HG02678 (cell line): ENCODE data around the gene H2AZ2.
"Not testable (repeated sequence)": the region's sequence is repeated elsewhere in the genome, so short reads cannot be mapped to it uniquely, and the experiment has no call there.

Experiments
- ATAC-seq: cut with Tn5 transposase; IDR thresholded peaks from one replicate; pipeline ENCODE4 v1.9.1; 2021; ENCODE audit warnings: mild to moderate bottlenecking, moderate library complexity; ENCODE audit not compliant: unreplicated experiment

H2AZ2 gene

DNA sequence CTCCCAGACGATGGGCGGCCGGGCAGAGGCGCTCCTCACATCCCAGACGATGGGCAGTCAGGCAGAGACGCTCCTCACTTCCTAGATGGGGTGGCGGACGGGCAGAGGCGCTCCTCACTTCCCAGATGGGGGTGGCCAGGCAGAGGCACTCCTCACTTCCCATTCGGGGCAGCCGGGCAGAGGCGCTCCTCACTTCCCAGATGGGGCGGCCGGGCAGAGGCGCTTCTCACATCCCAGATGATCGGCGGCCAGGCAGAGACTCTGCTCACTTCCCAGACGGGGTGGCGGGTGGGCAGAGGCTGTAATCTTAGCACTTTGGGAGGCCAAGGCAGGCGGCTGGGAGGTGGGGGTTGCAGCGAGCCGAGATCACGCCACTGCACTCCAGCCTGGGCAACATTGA lies 24.0 kb upstream of the H2AZ2 start:
- not testable (repeated sequence) for ATAC-seq

DNA sequence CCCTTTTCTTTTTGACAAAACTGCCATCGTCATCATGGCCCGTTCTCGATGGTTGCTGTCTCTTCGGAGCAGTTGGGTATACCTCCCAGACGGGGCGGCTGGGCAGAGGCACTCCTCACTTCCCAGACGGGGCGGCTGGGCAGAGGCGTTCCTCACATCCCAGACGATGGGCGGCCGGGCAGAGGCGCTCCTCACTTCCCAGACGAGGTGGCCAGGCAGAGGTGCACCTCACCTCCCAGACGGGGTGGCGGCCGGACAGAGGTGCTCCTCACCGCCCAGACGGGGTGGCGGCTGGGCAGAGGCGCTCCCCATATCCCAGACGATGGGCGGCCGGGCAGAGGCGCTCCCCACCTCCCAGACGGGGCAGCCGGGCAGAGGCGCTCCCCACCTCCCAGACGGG lies 22.9 kb upstream of the H2AZ2 start:
- not testable (repeated sequence) for ATAC-seq

DNA sequence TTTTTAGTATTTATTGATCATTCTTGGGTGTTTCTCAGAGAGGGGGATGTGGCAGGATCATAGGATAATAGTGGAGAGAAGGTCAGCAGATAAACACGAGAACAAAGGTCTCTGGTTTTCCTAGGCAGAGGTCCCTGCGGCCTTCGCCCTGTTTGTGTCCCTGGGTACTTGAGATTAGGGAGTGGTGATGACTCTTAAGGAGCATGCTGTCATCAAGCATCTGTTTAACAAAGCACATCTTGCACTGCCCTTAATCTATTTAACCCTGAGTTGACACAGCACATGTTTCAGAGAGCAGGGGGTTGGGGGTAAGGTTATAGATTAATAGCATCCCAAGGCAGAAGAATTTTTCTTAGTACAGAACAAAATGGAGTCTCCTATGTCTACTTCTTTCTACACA lies 22.4 kb upstream of the H2AZ2 start:
- ATAC-seq: not testable (repeated sequence)

DNA sequence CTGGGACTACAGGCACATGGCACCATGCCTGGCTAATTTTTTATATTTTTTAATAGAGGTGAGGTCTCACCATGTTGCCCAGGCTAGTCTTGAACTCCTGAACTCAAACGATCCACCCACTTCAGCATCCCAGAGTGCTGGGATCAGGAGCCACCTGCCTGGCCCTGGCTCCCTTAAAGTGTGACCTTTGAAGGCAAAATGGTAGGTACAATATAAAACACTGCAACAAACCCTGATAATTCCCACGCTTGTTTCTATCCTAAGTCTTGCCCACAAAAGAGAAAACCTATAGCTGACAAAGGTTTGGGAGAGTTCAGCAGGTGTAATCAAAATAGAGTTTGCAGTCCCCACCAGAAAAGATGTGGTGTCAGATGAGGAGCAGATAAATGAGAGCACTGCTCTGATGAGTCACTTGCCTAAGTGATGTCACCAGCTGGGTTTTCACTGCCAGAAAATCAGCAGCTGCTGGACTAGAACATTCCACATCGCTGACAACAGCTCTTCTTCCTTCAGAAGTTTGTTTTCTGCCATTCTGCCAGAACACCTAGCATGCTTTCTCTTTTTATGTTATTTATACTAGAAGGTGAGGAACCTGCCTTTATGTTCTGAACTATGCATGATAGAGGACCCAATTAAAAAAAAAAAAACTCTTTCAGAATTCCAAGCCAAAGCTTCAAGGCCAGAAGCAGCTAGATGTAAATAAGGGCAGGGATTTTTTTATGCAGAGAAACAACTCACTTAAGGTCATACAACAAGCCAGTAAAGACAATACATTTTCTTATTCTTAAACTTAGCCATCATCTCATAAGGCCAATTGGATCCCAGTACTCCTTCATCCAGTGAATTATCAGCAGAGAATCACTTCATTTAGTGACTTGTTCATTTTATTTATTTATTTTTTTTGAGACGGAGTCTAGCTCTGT lies 19.4 kb upstream of the H2AZ2 start:
- no peak for ATAC-seq

DNA sequence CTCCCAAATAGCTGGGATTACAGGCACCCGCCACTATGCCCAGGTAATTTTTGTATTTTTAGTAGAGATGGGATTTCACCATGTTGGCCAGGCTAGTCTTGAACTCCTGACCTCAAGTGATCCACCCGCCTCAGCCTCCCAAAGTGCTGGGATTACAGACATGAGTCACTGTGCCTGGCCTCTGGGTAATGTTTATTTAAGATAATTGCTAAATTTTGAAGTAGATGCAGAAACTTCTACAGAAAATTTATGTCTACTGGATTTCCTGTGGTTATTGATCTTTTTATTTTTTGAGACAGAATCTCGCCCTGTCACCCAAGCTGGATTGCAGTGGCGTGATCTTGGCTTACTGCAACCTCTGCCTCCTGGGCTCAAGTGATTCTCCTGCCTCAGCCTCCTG lies 14.1 kb upstream of the H2AZ2 start:
- ATAC-seq: not testable (repeated sequence)

DNA sequence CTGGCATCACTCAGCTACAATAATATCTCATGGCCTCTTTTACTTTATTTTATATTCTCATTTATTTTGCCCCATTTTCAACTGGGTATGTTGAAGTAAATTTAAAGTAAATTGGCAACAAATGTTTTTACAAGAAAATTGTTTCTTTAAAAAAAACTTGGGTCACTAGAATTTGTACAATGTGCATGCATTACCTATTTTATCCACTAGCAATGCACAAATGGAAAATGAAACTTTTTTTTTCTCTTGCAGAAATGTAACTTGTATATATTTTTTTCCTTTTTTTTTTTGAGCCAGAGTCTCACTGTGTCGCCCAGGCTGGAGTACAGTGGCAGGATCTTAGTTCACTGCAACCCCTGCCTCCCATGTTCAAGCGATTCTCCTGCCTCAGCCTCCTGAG lies 10.3 kb upstream of the H2AZ2 start:
- no peak for ATAC-seq

DNA sequence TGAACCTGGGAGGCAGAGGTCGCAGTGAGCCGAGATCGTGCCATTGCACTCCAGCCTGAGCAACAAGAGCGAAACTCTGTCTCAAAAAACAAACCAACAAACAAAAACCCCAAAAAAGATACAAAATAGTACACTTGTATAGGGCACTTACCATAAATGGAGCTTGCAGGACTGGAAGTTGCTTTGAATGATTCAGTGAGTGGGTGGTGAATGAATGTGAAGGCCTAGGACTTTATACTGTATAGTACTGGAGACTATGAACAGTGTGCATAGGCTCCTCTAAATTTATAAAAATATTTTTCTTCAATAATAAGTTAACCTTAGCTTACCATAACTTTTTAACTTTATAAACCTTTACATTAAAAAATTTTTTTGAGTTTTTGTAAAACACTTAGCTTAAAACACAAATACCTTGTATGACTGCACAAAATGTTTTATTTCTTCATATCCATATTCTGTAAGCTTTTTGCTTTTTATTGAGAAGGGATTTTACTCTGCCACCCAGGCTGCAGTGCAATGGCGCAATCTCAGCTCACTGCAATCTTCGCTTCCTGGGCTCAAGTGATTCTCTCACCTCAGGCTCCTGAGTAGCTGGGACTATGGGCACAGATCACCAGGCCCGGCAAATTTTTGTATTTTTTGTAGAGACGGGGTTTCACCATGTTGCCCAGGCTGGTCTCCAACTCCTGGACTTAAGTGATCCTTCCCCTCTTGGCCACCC lies 6.9 kb upstream of the H2AZ2 start:
- no peak for ATAC-seq

DNA sequence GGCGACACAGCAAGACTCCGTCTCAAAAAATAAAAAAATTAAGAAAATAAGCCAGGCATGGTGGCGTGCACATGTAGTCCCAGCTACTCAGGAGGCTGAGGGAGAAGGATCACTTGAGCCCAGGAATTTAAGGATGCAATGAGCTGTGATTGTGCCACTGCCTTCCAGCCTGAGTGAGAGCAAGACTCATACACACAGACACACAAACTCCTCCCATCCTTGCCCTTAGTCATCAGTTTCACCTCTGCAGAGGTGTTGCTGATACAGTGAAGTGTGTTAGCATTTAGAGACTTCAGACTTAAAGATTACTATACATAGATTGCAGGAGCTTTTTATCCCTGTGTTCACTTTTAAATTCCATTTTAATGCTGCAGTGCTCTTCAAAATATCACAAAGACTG lies 5.5 kb upstream of the H2AZ2 start:
- no peak for ATAC-seq

DNA sequence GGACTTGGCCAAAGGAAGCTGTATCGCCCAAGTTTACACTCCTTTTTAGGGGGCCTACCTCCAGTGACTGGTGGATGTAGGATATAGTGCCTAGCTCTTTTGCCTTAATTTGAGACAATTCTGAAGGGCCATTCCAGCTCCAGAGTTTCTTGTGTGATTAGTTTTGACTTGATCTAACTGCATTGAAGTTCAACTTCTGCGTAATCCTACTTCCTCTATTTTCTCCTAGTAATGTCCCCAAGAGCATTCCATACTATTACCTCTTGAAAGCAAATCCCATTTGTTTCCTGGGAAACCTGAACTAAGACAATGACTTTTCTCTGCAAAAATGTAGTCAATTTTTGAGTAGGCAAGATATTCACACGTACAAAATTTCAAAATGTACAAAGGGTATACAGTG lies 4.7 kb upstream of the H2AZ2 start:
- ATAC-seq: no peak

DNA sequence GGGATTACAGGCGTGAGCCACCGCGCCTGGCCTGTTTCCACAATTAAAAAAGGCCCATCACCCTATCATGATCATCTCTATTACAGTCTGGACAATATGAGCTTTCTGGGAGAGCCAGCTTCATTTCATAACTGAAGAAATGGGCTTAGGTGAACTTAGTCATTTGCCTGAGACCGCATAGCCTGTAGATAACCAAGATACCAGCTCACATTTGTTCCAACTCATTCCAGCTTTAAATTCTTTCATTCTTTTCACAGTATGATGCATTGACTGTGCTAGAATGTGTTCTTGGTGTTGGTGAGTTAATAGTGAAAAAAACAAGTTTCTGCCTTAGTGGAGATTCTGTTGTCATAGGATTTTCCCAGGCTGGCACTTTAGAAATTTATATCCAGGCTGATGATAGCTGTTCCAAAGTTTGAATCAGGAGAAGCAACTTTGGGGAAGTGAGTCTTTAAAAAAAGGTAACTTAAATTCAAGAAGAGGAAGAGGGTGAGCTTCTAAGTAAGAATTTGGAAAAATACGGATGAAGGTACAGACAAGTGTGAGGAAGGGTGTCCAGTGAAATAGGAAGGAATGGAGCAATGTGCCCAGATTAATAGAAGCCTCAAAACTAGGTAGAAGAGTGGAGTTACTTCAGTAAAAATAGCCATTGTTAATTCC lies 2.1 kb upstream of the H2AZ2 start:
- ATAC-seq: no peak

DNA sequence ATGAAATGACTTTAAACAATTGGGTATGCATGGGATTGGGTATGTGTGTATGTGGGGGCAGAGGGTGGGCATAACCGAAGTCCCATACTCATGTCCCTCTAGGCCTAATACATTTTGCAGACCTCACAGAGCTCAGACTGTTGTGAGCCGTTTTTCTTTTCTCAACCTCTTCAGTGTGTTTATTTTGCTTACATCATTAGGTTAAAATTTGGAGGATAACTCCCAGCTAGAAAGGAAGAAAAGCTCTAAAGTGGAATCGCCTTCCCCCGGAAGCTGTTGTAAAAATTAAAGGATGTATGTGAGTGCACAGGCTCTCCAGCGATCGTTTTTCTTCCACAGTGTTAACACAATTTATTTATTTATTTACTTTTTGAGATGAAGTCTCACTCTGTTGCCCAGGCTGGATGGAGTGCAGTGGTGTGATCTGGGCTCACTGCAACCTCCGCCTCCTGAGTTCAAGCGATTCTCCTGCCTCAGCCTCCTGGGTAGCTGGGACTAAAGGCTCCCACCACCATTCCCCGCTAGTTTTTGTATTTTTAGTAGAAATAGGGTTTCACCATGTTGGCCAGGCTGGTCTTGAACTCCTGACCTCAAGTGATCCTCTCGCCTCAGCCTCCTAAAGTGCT lies 1.5 kb upstream of the H2AZ2 start:
- no peak for ATAC-seq

DNA sequence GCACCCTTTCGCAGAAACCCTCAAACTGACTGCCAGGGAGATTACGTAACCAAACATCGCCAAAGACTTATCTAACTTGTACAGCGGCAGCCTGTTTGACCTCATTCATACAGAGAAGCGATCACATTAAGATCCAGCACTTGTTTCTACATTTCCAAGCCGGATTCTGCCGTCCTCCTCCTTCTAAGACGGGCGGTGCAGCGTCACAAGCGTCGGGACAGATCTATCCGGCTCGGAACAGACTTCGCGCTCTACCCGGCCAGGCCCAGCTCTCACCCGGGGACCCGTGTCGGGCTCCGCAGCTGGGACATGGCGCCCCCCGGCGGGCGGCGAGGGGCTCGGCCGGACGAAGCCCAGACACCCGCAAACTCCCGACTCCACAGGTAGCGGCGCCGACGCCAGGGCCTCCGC lies 373 bp downstream of the H2AZ2 start:
- peak; percentile 62 for ATAC-seq

DNA sequence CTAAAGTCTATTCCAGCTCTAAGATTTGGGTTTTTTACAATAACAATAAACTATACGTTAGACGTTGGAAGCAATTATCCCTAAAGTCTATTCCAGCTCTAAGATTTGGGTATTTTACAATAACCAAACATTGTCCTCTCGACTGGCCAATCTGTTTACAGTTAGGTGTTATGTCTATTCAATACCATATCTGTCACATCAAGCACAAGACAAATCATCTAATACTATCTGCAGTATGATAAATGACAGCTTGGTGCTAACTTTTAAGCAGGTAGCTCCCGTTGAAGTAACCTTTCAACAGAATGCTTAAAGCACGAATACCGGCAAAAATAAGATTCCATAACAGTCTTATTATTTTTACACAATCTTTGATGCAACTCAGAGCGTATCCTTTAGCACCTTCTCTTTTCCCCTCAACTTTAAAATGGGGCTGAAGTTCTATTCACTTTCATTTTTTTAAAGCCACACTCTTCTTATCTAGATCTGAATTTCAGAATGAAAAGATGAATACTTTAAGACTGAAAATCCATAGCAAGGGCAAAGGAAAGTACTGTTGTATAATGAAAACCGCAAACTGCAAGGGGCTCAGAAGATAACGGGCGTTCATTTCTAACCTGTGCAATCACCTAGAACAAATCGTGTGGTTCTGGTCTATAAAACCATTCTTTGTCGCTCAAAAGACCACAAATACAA lies 925 bp downstream of the H2AZ2 start:
- no peak for ATAC-seq

DNA sequence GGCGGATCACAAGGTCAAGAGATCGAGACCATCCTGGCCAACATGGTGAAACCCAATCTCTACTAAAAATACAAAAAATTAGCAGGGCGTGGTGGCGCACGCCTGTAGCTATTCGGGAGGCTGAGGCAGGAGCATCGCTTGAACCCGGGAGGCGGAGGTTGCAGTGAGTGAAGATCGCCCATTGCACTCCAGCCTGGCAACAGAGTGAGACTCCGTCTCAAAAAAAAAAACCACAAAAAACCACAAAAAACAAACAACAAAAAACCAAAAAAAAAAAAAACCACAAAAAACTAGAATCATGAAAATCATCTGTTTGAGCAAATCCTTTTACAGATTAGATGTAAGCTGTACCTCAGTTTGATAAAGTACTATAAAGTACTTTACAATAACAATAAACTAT lies 1.5 kb downstream of the H2AZ2 start:
- ATAC-seq: not testable (repeated sequence)

DNA sequence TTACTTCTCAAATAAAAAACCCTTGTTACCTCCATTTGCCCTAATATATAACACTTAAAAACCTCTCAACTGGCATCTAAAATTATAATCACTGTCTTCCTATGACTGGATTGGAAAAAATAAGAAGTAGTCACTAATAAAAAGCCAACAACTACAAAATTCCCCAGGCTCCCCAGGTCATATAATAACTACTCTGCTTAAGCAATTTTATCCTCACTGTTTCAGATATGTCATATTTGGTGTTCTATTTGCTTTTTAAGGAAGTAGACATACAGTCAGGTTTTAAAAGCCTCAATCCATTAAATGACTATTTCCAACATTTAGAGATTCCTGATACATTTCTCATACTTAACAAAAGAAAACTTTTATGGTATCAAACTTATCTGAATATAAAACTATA lies 2.4 kb downstream of the H2AZ2 start:
- no peak for ATAC-seq

DNA sequence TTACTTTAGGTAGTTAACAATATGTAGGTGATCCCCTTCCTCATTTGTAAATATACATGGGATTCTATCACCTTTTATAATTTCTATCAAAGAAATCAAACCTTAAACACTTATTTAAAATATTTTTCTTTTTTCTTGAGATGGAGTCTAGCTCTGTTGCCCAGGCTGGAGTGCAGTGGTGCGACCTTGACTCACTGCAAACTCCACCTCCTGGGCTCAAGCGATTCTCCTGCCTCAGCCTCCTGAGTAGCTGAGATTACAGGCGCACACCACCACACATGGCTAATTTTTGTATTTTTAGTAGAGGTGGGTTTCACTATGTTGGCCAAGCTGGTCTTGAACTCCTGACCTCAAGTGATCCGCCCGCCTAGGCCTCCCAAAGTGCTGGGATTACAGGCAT lies 4.4 kb downstream of the H2AZ2 start:
- not testable (repeated sequence) for ATAC-seq

DNA sequence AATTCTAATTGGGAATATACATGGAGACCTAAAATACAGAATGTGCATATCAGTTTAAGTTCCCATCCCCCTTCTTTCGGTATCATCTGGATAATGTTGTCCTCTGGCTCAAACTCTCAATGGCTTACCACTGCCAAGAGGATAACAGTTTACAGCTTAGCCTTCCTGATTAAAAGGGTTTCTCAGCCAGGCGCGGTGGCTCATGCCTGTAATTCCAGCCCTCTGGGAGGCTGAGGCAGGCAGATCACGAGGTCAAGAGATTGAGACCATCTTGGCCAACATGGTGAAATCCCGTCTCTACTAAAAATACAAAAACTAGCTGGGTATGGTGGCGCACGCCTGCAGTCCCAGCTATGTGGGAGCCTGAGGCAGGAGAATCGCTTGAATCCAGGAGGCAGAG lies 5.2 kb downstream of the H2AZ2 start:
- not testable (repeated sequence) for ATAC-seq

DNA sequence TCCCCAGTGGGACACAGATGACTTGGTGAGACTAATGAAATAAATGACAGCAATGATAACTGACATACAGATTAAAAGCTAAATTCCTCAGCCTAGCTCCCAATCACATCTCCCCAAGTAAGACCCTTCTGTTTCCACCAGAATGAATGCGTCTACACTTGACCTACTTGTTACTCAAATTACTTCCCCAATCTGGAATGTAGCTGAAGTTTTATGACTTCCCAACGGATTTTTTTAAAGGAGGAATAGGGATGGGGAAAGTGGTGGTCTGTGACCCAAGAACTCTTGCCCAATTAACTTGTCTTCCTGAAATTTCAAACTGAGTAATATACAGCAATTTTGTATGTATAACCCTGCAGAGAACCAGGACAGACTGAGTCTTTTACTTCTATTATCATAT lies 9.1 kb downstream of the H2AZ2 start:
- no peak for ATAC-seq

DNA sequence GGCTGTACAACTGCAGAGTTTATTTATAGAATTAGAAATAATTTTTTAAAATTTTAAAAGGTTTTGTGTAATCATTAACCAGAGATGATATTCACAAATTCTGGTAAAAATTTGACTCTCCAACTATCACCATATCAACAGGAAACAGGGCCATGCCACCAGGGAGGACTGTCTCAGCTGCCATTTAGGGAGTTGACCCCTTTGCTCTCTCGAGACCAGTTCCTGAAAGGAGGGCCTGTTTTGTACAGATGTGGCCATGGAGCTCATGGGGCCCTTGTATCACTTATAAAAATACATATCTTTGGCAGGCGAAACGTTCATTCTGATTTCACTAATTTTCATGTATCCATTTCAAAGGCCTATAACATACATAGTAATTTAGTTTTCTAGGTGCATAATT lies 20.3 kb downstream of the H2AZ2 start:
- no peak for ATAC-seq

DNA sequence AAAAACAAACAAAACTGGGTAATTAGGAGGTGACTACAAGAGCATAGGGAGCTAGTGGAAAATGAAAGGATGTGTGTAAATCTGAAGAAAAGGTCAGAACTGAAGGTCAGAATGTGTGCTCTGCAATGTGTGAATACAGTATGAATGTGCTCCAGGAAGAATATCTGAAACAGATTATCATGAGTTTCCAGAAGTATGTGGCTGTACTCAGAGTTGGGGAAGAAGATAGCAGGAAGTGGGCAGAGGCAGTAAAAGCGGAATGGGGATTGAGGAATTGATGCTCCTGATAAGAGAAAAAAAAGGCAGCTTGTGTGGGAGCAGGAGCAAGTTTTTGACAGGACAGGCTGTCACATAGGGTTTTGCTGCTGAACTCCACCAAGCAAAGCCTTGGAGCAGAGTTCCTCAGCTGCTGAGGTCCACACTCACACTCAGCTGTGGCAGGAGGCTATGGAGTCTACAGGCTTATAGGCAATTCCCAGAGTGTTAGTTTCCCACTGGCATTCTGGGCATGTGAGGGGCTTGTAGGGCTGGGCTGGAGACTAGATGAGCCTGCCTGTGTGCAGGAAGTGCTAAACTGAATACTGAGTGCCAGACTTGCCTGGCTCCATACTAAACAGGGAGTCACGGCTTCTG lies 22.9 kb downstream of the H2AZ2 start:
- no peak for ATAC-seq
